C4-2B (cell line): Measurements from ENCODE around the gene MOSPD2.

Source experiments
- H3K27ac ChIP-seq: fragments of 450-650 bp; 2 replicates; pipeline ENCODE4 v1.5.1; 2017
- CTCF ChIP-seq: fragments of 450-650 bp; conservative IDR thresholded peaks from 2 replicates; pipeline ENCODE4 v1.5.1; 2017; ENCODE audit warnings: mild to moderate bottlenecking
- ZFX ChIP-seq: fragments of 450-650 bp; IDR thresholded peaks from 2 replicates; pipeline ENCODE4 v1.6.1; 2017

MOSPD2 gene

DNA sequence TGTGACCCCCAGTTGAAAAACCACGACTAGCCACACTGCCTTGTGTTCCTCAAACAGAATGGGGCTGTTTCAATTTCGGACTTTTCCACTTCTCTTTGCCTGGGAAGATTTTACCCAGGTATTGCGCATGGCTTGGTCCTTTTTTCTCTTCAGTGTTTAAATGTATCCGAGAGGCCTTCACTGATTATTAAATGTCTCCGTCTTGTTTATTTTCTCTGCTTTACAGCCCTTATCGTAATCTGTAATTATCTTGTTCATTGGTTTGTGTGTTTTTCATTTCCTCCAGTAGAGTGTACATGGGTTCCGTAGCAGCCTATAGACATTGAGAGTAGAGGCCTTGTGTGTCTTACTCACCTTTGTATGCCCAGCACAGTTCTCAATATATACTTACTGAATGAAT is 2.4 kb downstream of the MOSPD2 start:
- H3K27ac ChIP-seq = no peak overlapping the region
- TF ChIP-seq ZFX (no peak), CTCF (no peak)

GRCh38 chrX:14883826-14884225 is 10.6 kb downstream of the MOSPD2 start:
- H3K27ac ChIP-seq = no peak overlapping the region
- no peak for TF ChIP-seq ZFX
- TF ChIP-seq CTCF = no peak

DNA sequence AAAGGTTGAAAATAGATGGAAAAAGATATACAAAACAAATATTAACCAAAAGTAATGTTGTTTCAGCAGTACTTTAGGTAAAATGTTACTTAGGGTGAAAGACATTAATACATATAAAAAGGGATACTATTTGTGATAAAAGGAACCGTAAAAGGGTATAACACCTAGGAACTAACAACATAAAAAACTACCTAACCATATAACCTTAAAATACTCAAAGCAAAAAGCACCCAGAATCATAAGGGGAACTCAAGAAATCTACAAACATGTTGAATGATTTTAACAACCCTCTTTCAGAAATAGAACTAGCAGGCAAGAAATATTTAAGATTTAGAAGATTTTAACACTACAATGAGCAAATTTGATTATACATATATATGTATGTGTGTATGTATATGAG is 11.5 kb downstream of the MOSPD2 start:
- TF ChIP-seq CTCF (no peak), ZFX (no peak)

DNA sequence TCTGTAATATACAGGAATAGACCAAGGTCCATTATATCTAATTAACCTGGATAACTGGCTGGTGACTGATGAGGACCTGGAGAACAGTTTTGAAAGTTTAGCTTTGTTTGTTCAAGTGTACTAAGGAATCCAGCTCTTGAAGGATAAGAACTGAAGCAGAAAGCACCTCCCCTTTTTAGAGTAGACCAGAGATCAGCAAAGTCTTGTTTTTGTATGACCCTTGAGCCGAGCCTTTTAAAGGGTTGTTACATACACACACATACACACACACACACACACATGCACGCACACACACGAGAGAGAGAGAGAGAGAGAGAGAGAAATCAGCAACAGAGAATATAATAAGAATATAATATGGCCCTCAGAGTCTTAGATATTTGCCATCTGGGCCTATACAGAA is 13.0 kb downstream of the MOSPD2 start:
- TF ChIP-seq CTCF (no peak), ZFX (no peak)

More for the DNA sequence above, 11.5 kb downstream of the MOSPD2 start:
- no peak overlapping the region for H3K27ac ChIP-seq

DNA sequence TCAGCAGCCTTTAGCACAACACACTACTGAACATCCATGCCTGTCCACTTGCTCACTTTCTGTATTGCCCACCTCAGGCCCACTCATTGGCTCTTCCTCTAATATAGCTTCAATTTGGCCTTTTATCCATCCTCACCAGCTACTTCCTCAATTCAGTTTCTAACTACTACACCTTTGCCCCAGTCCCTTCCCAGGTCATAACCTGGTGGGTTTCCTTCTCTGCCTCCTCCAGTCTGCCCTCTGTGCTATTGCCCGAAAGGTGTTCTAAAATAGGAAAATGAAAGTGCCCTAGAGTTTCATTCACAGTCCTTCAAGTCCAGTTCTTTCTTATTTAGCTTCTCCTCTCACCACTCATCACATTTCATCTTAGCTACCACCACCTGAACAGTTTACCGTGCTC is 23.1 kb downstream of the MOSPD2 start:
- H3K27ac ChIP-seq = no peak overlapping the region

More for the DNA sequence above, 13.0 kb downstream of the MOSPD2 start:
- no peak overlapping the region for H3K27ac ChIP-seq

DNA sequence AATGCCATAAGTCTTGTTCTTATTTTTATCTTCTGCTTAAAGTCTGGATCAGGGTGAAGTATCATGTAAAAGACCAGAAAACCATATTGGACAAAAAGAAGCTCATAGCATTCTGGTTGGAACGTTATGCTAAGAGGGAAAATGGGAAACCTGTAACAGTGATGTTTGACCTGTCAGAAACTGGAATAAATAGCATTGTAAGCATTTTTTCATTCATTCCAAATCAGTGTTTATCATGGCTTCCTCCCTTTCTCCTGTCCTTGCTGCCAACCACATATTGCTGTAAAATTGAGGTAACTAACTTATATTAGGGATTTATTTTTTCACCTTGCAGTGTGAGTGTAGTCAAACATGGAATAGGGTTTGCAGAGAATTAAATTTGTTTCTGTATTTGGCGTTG is 23.8 kb downstream of the MOSPD2 start:
- no peak for TF ChIP-seq ZFX
- TF ChIP-seq CTCF = no peak
- no peak overlapping the region for H3K27ac ChIP-seq

More for the DNA sequence above, 23.1 kb downstream of the MOSPD2 start:
- TF ChIP-seq CTCF (no peak), ZFX (no peak)

DNA sequence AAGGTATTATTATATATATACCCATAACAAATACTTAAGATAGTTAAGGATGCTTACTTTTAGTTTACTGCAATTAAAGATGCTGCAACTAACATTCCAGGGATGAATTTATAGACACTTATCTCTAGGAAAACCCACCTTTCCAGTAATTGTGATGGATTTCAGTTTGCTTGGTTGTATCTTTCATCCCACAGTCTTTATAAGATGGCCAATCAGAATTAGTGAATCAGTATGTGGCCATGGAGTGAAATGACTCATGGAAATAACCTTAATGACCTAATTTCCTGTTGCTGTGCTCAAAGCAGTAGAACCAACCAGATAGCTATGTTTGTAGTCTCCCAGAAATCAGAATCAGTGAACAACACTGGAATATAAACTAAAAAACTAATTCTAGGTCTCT is 26.4 kb downstream of the MOSPD2 start:
- no peak overlapping the region for H3K27ac ChIP-seq
- no peak for TF ChIP-seq CTCF
- TF ChIP-seq ZFX = no peak
